ENCODE results near the gene CNTN4.

GRCh38 chr3:2923390-2923789 lies 824.7 kb downstream of the CNTN4 start:
- TF ChIP-seq POLR2A (IDR thresholded peaks at IDR 0.05) (no peak), CTCF (IDR thresholded peaks at IDR 0.05) (no peak)

All from body of pancreas (tissue), 4 donors.